NT2/D1 (cell line): ENCODE data around the gene C2CD2.

ENCODE experiments used
- SUZ12 ChIP-seq: IDR thresholded peaks from 2 replicates; pipeline ENCODE4 v1.6.1; 2011; ENCODE audit not compliant: insufficient read length, insufficient read depth; ENCODE audit errors: extremely low read depth
- YY1 ChIP-seq: IDR thresholded peaks from 2 replicates; pipeline ENCODE4 v1.6.1; 2011; ENCODE audit not compliant: insufficient read length, insufficient read depth
- ZNF274 ChIP-seq: IDR thresholded peaks from 2 replicates; pipeline ENCODE4 v1.6.1; 2011; ENCODE audit warnings: mild to moderate bottlenecking, low read depth, low read length

GRCh38 chr21:41865002-41865777 lies 88.6 kb downstream of the C2CD2 start:
- no peak for TF ChIP-seq ZNF274
- TF ChIP-seq SUZ12 = no peak
- no peak for TF ChIP-seq YY1
